ENCODE measurements around the gene MEF2C. TPM values are rescaled to one million over a fixed set of nuclear protein-coding genes. Genes with fewer than 3 reads are reported as not detected.

MEF2C gene
- total and polyA plus RNA-seq, 4 donors: 2.8 to 15.9 (median 10.1) TPM

GRCh38 chr5:88887342-88887741 is 4.4 kb upstream of the MEF2C start:
- Histone ChIP-seq H3K9ac (ENCODE audit: low read depth in 1 of 2, low read length in 2 of 2) (no peak overlapping the region), H3K27ac (ENCODE audit: low read depth in 1 of 2, low read length in 2 of 2) (no peak overlapping the region), H3K4me1 (ENCODE audit: control insufficient read depth in 4 of 4, insufficient read depth in 4 of 4, low read length in 3 of 4) (peaks cover 3 to 21% (median 12%) of the 10 kb centered on the region in 4 donors), H3K4me3 (ENCODE audit: low read depth in 1 of 3, low read length in 3 of 3) (no peak overlapping the region), H3K9me3 (ENCODE audit: control insufficient read depth in 4 of 4, low read length in 3 of 4) (no peaks in the 10 kb centered on the region), H3K27me3 (ENCODE audit: control insufficient read depth in 4 of 4, insufficient read depth in 4 of 4, low read length in 3 of 4) (peaks cover 0 to 6% (median 0%) of the 10 kb centered on the region in 4 donors), H3K36me3 (ENCODE audit: control insufficient read depth in 4 of 4, insufficient read depth in 3 of 4, low read depth in 1 of 4, low read length in 3 of 4) (no peaks in the 10 kb centered on the region)
- no peak for TF ChIP-seq RAD21 (IDR thresholded peaks at IDR 0.05)
- TF ChIP-seq FOXA2 (IDR thresholded peaks at IDR 0.05): no peak
- TF ChIP-seq MAX (IDR thresholded peaks at IDR 0.05): no peak
- no peak for TF ChIP-seq HNF4G (IDR thresholded peaks at IDR 0.05)
- TF ChIP-seq SP1 (IDR thresholded peaks at IDR 0.05): no peak
- TF ChIP-seq TAF1 (conservative IDR thresholded peaks at IDR 0.05): no peak
- no peak for TF ChIP-seq EGR1 (IDR thresholded peaks at IDR 0.05; ENCODE audit: low read depth in 2 of 2)
- TF ChIP-seq REST (IDR thresholded peaks at IDR 0.05): no peak
- TF ChIP-seq YY1 (IDR thresholded peaks at IDR 0.05): no peak
- no peak for TF ChIP-seq NR2F2 (IDR thresholded peaks at IDR 0.05)
- TF ChIP-seq ZBTB33 (IDR thresholded peaks at IDR 0.05): no peak
- no peak for TF ChIP-seq FOXA1 (IDR thresholded peaks at IDR 0.05)
- no peak for TF ChIP-seq ATF3 (IDR thresholded peaks at IDR 0.05)
- no peak for TF ChIP-seq HNF4A (conservative IDR thresholded peaks at IDR 0.05)
- no peak for TF ChIP-seq JUND (IDR thresholded peaks at IDR 0.05)
- no peak for TF ChIP-seq GABPA (IDR thresholded peaks at IDR 0.05 in 1 of 2, conservative IDR thresholded peaks at IDR 0.05 in 1 of 2)
- no peak for TF ChIP-seq CTCF (IDR thresholded peaks at IDR 0.05; ENCODE audit: low read depth, low read length, missing input control)
- TF ChIP-seq RXRA (IDR thresholded peaks at IDR 0.05): no peak
- no peak for DNase-seq (ENCODE audit: low spot score)
- 64% methylated on average over 2 of the region's 2 CpGs for WGBS
